RWPE1 (cell line): ENCODE data around the gene STT3B.

Experiments used
- CTCF ChIA-PET: fragments of 350-600 bp; sonication (Branson Sonifier 250); formaldehyde crosslinking; extraction: SDS; loops from one replicate; lab custom pipeline; 2021; lab: Yijun Ruan, JAX
- POLR2A ChIA-PET: fragments of 400-600 bp; formaldehyde crosslinking; extraction: SDS; loops from one replicate; lab custom pipeline; 2020; ENCODE audit warnings: antibody characterized with exemption; ENCODE audit not compliant: low non-redundant PET; lab: Yijun Ruan, JAX
- DNase-seq: peaks from one replicate; pipeline ENCODE4 v3.0.0; 2012; ENCODE audit warnings: low spot score
- H3K27ac ChIP-seq: fragments of 450-650 bp; 2 replicates; pipeline ENCODE4 v1.5.1; 2017
- CTCF ChIP-seq: fragments of 450-650 bp; conservative IDR thresholded peaks from 2 replicates; pipeline ENCODE4 v1.5.1; 2017; ENCODE audit warnings: low read depth, mild to moderate bottlenecking

Gene STT3B

GRCh38 chr3:31562525-31562924, 29.8 kb downstream of the STT3B start:
- no peak overlapping the region for H3K27ac ChIP-seq
- no peak for TF ChIP-seq CTCF
- no peak for DNase-seq
- ChIA-PET CTCF (no interaction called here), POLR2A (no interaction called here)

GRCh38 chr3:31565288-31565687, 32.6 kb downstream of the STT3B start:
- CTCF ChIA-PET: no interaction called here
- POLR2A ChIA-PET: no interaction called here
- DNase-seq: no peak
- no peak overlapping the region for H3K27ac ChIP-seq
- TF ChIP-seq CTCF: no peak

GRCh38 chr3:31567036-31567435, 34.3 kb downstream of the STT3B start:
- POLR2A ChIA-PET: no interaction called here
- DNase-seq: no peak
- no peak for TF ChIP-seq CTCF
- no peak overlapping the region for H3K27ac ChIP-seq
- CTCF ChIA-PET: interaction anchor here (0.7 to 1.0 kb wide), 2 partner anchors 142 to 160 kb away, joined by 3 read pairs; no protein-coding TSS in a partner anchor

GRCh38 chr3:31568649-31569048, 35.9 kb downstream of the STT3B start:
- TF ChIP-seq CTCF: no peak
- no peak overlapping the region for H3K27ac ChIP-seq
- POLR2A ChIA-PET: no interaction called here
- CTCF ChIA-PET: interaction anchor here (0.7 kb wide), 1 partner anchor 184 kb away, joined by 3 read pairs; no protein-coding TSS in a partner anchor
- DNase-seq: no peak

GRCh38 chr3:31571325-31571724, 38.6 kb downstream of the STT3B start:
- ChIA-PET POLR2A (no interaction called here), CTCF (no interaction called here)
- no peak overlapping the region for H3K27ac ChIP-seq
- no peak for DNase-seq
- TF ChIP-seq CTCF: no peak

- no peak overlapping the region for H3K27ac ChIP-seq
- ChIA-PET CTCF (no interaction called here), POLR2A (no interaction called here)
- no peak for TF ChIP-seq CTCF
- no peak for DNase-seq
These were observed 39.7 kb downstream of the STT3B start for GRCh38 chr3:31572236-31573004.
